ENCODE results near the gene DRAM1. TPM values are rescaled to one million over a fixed set of nuclear protein-coding genes. Genes with fewer than 3 reads are reported as not detected.

The DRAM1 gene
- total and polyA plus RNA-seq, 10 of the 15 experiments (the other 5 are each of a cell fraction or from before 2014, with no cell fraction given) = 22.4 to 91.5 (median 41.4) TPM

DNA sequence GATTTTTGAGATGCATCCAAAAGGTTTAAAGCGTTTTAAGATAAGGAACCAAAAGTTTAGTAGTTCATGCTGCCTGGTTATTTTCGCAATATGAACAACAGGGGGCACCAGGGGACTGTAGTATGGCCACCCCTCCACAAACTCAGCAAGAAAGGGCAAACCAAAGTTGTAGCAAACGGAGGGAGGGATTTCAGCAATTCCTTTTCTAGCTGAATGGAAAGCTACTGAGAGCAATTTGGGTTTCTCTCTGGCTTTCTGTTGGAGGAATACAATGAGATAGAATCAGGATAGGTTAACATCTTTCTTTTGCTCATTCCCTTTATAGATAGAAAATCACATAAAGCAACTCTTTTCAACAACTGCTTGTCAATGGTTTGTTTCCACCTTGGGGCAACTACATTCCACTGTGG, 62.5 kb downstream of the DRAM1 start (continued):
- TF ChIP-seq RUNX3 (IDR thresholded peaks at IDR 0.05; ENCODE audit: low read length) (peak; percentile 36; the same call in 1 of the 2 replicates), SMC3 (IDR thresholded peaks at IDR 0.05; ENCODE audit: borderline replicate concordance, low read length) (peak; percentile 76), HDGF (IDR thresholded peaks at IDR 0.05) (no peak), SMAD5 (IDR thresholded peaks at IDR 0.05; ENCODE audit: low read depth) (no peak), ZBED1 (IDR thresholded peaks at IDR 0.05; ENCODE audit: borderline replicate concordance) (no peak), CREB1 (IDR thresholded peaks at IDR 0.05; ENCODE audit: low read depth) (peak; percentile 40; the same call in 1 of the 2 replicates), EZH2 (IDR thresholded peaks at IDR 0.05; ENCODE audit: borderline replicate concordance, control insufficient read depth, low read depth, low read length) (no peak), IRF4 (IDR thresholded peaks at IDR 0.05; ENCODE audit: low read depth, low read length) (no peak), RAD21 (IDR thresholded peaks at IDR 0.05; ENCODE audit: insufficient read depth, low read depth, low read length) (peak; percentile 97)
- TF ChIP-seq, protein P1, sequence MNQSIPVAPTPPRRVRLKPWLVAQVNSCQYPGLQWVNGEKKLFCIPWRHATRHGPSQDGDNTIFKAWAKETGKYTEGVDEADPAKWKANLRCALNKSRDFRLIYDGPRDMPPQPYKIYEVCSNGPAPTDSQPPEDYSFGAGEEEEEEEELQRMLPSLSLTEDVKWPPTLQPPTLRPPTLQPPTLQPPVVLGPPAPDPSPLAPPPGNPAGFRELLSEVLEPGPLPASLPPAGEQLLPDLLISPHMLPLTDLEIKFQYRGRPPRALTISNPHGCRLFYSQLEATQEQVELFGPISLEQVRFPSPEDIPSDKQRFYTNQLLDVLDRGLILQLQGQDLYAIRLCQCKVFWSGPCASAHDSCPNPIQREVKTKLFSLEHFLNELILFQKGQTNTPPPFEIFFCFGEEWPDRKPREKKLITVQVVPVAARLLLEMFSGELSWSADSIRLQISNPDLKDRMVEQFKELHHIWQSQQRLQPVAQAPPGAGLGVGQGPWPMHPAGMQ (IDR thresholded peaks at IDR 0.05; ENCODE audit: borderline replicate concordance) = no peak

DNA sequence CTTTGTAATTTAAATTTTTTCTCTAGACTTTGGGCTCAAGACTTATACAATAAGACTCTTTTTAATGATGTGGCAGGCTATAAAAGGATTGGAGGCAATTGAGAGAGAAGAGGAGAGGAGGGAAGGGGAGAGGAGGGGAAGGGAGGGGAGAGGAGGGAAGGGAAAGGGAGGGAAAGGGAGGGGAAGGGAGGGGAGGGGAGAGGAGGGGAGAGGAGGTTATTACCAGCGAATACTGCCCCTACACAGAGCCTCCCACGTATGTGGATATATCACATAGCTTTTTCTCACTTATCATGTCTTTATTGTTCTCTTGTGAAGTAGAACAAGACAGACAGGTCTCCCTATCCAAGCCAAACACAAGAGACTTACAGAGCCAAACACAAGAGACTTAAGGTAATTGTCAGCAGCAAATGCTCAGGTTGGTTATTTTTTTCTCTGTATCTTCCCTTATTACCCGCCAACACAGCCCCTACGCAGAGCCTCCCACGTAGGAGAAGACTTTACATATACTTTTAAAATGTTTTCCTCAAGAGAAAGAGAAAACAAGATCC, 63.1 kb downstream of the DRAM1 start:
- ATAC-seq = no peak
- H3K4me2 ChIP-seq (ENCODE audit: control insufficient read depth, insufficient read depth) = no peak overlapping the region; the same call in 1 of the 2 replicates
- H3K4me1 ChIP-seq (ENCODE audit: control insufficient read depth, insufficient read depth, low read length) = peaks cover 66% of the 10 kb centered on the region
- FAIRE-seq = no peak
- peaks cover 69% of the 10 kb centered on the region for H3K79me2 ChIP-seq (ENCODE audit: control insufficient read depth, insufficient read depth, low read length)
- DNase-seq (ENCODE audit: low read depth, low spot score) = no peak
- in situ Hi-C loops (cut with MboI) = loop anchor here (25.0 kb wide), 1 partner anchor 1597 kb away; no protein-coding TSS in a partner anchor
- no peak overlapping the region; the same call in 1 of the 2 replicates for H3K4me3 ChIP-seq
- intact Hi-C loops (cut with micrococcal nuclease; ENCODE audit: unreplicated experiment) = loop anchor here (10.0 kb wide), 1 partner anchor 364 kb away; no protein-coding TSS in a partner anchor
- peak overlapping the region; percentile 62 for H3K27ac ChIP-seq (ENCODE audit: control insufficient read depth, insufficient read depth)
- RAD21 ChIA-PET (ENCODE audit: unreplicated experiment) = interaction anchor here (0.8 to 7.0 kb wide), 24 partner anchors 9 to 871 kb away, joined by 3 to 36 read pairs (median 5); partner anchors contain the start of gene WASHC3
- peaks cover 5 to 31% of the 10 kb centered on the region in 2 experiments for H3K36me3 ChIP-seq (ENCODE audit: control insufficient read depth in 2 of 2, insufficient read depth in 2 of 2, low read length in 1 of 2)
- peak overlapping the region; percentile 30; the same call in 1 of the 2 replicates for H3K9ac ChIP-seq (ENCODE audit: control insufficient read depth, insufficient read depth, low read length)
- BruUV-seq (replicated peaks) = no TSS peak
- POLR2A ChIA-PET = interaction anchor here (0.9 kb wide), 1 partner anchor 543 kb away, joined by 3 read pairs; no protein-coding TSS in a partner anchor
- no peaks in the 10 kb centered on the region for H3K27me3 ChIP-seq (replicated peaks in 1 of 2; ENCODE audit: control insufficient read depth in 2 of 2, insufficient read depth in 2 of 2, low read length in 1 of 2)
- WGBS (ENCODE audit: insufficient coverage, insufficient replicate concordance, low lambda C conversion rate, missing lambda C conversion rate) = 71% methylated on average over 5 of the region's 5 CpGs
- CTCF ChIA-PET = interaction anchor here (0.6 to 7.9 kb wide), 41 partner anchors 9 to 1609 kb away, joined by 3 to 72 read pairs (median 4); partner anchors contain the start of gene WASHC3
- no peaks in the 10 kb centered on the region; the same call in 2 of the 3 replicates for H3K9me3 ChIP-seq (replicated peaks; ENCODE audit: control insufficient read depth, insufficient read depth, low read length)
- no peak overlapping the region for H2AFZ ChIP-seq (ENCODE audit: control insufficient read depth, low read depth, low read length)
- H4K20me1 ChIP-seq (ENCODE audit: control insufficient read depth, insufficient read depth) = no peaks in the 10 kb centered on the region
- SMC1A ChIA-PET (ENCODE audit: uncharacterized antibody, unreplicated experiment) = interaction anchor here (0.8 to 10.7 kb wide), 26 partner anchors 9 to 1608 kb away, joined by 3 to 98 read pairs (median 4); no protein-coding TSS in a partner anchor
- TF ChIP-seq, protein P2, sequence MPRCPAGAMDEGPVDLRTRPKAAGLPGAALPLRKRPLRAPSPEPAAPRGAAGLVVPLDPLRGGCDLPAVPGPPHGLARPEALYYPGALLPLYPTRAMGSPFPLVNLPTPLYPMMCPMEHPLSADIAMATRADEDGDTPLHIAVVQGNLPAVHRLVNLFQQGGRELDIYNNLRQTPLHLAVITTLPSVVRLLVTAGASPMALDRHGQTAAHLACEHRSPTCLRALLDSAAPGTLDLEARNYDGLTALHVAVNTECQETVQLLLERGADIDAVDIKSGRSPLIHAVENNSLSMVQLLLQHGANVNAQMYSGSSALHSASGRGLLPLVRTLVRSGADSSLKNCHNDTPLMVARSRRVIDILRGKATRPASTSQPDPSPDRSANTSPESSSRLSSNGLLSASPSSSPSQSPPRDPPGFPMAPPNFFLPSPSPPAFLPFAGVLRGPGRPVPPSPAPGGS (IDR thresholded peaks at IDR 0.05; ENCODE audit: borderline replicate concordance, insufficient read depth, low read depth, low read length, poor library complexity, severe bottlenecking) = no peak
- TF ChIP-seq BHLHE40 (IDR thresholded peaks at IDR 0.05; ENCODE audit: borderline replicate concordance in 1 of 2, low read depth in 2 of 2, low read length in 1 of 2) (no peak), MYC (IDR thresholded peaks at IDR 0.05; ENCODE audit: insufficient read depth, insufficient read length, insufficient replicate concordance, low read length, severe bottlenecking) (no peak), CHD4 (IDR thresholded peaks at IDR 0.05) (no peak), PAX5 (IDR thresholded peaks at IDR 0.05; ENCODE audit: borderline replicate concordance, low read depth, low read length) (no peak)
- TF ChIP-seq, protein P3, sequence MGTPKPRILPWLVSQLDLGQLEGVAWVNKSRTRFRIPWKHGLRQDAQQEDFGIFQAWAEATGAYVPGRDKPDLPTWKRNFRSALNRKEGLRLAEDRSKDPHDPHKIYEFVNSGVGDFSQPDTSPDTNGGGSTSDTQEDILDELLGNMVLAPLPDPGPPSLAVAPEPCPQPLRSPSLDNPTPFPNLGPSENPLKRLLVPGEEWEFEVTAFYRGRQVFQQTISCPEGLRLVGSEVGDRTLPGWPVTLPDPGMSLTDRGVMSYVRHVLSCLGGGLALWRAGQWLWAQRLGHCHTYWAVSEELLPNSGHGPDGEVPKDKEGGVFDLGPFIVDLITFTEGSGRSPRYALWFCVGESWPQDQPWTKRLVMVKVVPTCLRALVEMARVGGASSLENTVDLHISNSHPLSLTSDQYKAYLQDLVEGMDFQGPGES (IDR thresholded peaks at IDR 0.05) = no peak
- TF ChIP-seq, protein P4, sequence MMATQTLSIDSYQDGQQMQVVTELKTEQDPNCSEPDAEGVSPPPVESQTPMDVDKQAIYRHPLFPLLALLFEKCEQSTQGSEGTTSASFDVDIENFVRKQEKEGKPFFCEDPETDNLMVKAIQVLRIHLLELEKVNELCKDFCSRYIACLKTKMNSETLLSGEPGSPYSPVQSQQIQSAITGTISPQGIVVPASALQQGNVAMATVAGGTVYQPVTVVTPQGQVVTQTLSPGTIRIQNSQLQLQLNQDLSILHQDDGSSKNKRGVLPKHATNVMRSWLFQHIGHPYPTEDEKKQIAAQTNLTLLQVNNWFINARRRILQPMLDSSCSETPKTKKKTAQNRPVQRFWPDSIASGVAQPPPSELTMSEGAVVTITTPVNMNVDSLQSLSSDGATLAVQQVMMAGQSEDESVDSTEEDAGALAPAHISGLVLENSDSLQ (IDR thresholded peaks at IDR 0.05) = no peak
